NCI-H2107 (cell line): Measurements from ENCODE around the gene TAAR1.
"Not testable (repeated sequence)": the region's sequence is repeated elsewhere in the genome, so short reads cannot be mapped to it uniquely, and the experiment has no call there.

ENCODE experiments used
- DNase-seq: peaks from one replicate; lab custom pipeline; 2025; lab: John Stamatoyannopoulos, UW

The TAAR1 gene

DNA sequence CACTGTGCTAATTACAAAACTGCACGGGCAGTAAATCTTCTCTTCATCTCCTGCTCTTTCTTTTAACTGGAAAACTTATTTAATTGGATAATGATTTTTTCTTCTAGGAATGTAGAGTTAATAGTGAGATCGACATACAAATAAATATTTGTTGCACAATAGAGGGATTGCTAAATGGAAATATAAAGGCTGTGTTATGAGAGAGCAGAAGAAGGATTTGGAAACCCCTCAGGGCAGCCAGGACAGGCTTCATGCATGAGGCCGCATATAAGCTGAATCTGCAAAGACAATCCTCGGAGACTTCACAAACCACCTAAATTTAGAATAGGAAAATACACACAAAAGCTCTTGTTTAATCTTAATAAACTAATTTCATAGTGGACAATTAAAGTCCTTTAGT, 2.9 kb upstream of the TAAR1 start:
- DNase-seq: no peak

DNA sequence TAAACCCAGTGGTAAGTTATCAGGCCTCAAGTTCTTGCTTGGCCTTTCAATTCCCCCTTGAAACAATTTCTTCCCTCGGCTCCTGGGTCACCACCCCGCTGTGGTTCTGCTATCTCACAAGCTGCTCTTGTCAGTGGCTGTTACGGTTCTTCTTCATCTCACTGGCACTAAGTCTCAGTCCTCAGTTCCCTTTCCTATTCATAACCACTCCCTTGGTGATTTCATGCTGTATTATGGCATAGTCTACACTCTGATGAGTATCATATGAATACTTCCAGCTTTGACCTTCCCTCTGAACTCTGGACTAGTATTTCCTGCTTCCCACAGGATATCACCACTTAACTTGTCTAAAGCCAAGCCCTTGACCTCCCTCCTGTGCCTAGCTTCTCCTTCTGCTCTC, 7.9 kb downstream of the TAAR1 start:
- DNase-seq: no peak

DNA sequence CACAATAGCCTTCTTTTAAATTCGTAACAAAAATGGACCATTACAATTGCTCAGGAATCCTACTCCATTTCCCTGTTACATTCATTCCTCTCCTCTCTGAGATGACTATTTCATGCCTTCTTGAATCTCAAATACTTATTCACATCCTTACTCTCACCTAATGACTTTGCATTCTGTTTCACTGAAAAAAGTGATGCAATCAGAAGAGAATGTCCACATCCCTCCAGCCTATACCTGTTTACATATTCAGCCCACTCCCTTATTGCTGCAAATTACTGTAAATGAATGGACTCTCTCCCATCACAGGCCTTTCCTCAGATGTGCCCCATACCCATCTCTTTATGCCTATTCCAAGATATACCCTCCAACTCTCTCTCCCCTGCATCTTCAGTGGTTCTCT, 8.6 kb downstream of the TAAR1 start:
- DNase-seq: no peak

DNA sequence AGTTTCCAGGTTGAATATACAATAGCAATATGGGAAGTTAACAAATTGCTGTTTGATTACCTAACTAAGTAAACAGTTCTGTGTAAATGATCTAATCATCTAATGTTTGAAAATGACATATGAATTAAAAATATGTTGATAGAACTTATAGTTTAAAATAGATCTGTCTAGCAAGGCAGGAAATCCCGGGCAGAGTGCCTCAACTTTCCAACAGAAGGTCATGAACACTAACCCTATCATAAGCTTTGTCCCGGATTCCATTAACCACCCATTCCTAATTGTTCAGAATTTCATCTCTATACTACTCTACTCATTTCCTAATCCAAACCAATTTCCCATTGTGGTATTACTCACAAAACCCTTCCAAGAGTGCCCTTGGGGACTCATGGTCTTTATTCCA, 10.2 kb downstream of the TAAR1 start:
- no peak for DNase-seq

DNA sequence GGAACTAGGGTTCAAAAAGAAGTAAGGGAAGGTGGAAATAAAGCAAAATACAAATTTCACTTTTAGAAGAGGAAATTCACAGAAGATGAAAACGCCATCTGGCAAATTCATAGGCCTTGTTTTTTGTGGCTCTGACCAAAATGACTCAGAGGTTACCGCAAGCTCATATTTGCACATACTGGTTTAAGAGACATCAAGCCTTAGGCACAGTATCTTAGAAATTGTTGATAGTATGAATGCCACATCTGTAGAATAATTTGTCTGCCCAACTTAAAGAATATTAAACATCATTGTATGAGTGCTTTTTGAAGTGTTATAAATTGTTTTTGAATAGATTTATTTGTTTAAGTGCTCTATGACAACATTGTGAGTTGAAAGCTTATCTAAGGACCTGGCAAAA, 10.6 kb downstream of the TAAR1 start:
- DNase-seq: no peak

DNA sequence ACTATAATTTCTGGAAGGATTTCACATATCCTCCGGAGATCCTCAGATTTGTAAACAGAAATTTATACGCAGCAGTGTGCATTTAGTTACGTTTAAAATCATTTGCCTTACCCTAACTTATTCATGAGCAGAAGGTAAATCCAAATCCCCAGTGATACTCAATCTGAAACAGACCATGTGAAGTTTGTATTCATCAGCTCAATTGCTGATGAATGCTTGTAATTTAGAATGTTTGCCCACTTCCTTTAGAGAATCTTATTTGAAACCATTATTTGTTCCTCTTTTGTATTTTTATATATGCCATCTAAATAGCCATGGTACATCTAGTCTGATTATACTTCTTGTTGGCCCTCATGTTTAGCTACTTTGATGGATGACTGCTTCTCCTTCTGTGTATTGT, 15.4 kb downstream of the TAAR1 start:
- DNase-seq: no peak

DNA sequence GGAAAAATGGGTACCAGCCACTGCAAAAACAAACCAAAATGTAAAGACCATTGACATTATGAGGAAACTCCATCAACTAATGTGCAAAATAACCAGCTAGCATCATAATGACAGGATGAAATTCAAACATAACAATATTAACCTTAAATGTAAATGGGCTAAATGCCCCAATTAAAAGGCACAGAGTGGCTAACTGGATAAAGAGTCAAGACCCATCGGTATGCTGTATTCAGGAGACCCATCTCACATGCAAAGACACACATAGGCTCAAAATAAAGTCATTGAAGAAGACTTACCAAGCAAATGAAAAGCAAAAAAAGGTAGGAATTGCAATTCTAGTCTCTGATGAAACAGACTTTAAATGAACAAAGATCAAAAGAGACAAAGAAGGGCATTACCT, 21.8 kb downstream of the TAAR1 start:
- not testable (repeated sequence) for DNase-seq

DNA sequence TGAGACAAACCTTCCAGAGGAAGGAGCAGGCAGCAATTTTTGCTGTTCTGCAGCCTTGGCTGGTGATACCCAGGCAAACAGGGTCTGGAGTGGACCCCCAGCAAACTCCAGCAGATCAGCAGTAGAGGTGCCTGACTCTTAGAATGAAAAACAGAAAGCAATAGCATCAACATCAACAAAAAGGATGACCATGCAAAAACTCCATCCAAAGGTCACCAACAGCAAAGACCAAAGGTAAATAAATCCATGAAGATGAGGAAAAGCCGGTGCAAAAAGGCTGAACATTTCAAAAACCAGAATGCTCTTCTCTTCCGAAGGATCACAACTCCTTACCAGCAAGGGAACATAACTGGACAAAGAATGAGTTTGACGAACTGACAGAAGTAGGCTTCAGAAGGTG, 23.1 kb downstream of the TAAR1 start:
- DNase-seq: not testable (repeated sequence)

DNA sequence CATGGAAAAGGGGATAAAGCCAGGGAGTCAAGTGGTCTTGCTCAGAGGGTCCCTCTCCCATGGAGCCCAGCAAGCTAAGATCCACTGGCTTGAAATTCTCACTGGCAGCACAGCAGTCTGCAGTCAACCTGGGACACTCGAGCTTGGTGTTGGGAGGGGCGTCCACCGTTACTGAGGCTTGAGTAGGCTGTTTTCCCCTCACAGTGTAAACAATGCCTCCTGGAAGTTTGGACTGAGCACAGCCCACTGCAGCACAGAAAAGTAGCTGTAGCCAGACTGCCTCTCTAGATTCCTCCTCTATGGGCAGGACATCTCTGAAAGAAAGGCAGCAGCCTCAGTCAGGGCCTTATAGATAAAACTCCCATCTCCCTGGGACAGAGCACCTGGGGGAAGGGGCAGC, 23.7 kb downstream of the TAAR1 start:
- DNase-seq: not testable (repeated sequence)

DNA sequence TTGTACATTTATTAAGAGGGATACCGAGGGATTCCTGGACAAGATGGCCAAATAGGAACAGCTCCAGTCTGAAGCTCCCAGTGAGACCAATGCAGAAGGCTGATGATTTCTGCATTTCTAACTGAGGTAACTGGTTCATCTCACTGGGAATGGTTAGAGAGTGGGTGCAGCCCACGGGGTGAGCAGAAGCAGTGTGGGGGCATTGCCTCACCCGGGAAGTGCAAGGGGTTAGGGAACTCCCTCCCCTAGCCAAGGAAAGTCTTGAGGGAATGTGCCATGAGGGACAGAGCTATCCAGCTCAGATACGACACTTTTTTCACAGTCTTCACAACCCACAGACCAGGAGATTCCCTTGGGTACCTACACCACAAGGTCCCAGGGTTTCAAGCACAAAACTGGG, 24.2 kb downstream of the TAAR1 start:
- no peak for DNase-seq

DNA sequence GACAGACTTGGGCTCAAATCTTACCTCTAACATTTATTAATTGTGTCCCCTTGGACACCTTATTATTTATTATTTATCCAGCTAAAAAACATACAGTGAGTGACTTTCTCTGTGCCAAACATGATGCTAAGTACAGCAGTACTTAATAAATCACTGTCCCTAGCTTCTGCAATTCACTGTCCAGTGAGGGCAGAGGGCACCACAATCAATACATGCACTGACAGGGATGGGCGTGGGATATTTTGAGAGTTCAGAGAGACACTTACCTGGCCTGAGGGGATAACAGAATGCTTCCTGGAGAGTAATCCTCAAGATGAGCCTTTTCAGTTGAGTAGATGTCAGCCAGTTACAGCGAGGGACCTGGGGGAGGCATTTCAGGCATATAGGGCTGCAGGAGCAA, 25.6 kb downstream of the TAAR1 start:
- no peak for DNase-seq

DNA sequence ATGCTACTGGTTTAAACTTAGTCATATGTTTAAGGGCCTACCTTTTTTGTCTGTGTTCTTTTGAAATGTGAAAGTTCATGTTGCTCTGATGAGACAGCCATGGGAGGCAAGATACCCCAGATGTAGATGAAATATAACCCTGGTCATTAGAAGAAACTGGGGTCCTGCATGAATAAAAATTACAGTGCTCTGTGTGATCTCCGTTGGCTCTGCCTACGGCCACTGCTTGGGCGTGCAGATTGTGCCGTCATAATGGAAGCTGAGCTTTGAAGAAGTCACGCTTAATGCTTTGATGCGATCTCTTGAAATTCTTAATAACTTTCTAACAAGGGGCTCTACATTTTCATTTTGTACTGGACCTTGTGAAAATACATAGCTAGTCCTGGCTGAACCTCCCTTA, 34.8 kb downstream of the TAAR1 start, which contains the start of gene TAAR2:
Gene TAAR2, minus strand, starts transcription at position 101 of the 400 bp plus-strand sequence. Its CDS starts 0 bp downstream, at position 101.
- DNase-seq: no peak

DNA sequence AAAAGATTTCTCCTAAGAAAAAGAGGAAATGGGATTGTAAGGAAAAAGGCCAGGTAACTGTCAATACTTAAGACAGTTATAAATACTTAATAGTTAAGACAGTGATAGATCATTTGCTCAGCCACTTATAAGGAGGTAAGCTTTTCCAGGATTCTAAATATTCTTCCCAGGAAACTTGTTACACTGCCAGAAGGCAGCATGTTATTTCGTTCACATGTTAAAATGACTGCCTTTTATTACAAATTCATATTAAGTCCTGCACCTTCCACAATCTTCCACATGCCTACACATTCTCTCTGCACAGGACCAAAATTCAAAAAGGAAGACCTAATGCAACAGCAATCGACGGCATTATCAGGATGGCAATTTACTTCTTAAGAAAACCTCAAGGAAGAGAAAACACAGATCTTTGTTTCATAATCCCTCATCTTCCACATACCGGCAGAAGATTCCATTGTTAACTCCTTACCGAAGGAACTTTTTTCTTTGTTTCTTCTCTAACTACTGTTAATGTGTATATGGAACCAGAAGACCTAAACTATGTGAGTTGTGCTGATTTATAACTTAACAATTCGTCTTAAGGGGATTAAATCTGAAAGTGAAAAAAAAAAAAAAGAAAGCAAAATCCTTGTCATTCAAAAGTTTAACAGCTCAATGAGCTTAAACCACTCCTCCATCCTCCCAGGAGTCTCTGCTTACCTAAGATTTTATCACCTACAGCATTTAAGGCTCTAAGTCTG, 35.7 kb downstream of the TAAR1 start:
- no peak for DNase-seq

DNA sequence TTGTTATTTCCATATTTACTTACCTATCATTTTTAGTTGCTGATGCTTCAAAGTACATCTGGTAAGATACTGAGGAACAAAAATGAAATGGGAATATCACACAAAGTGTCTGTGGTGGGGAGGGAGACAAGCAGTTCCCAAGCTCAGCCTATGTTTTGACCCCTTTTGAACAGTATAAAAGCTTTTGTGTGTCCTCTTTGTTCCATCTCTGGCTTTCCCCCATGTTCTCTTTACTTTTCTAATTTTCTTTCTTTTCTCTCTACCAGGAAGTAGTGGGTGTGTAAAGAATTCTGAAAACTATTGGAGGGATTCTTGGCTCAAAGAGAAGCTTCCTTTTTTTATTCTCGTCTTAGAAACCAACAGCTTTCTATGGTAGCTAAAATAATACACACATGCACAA, 42.3 kb downstream of the TAAR1 start:
- DNase-seq: no peak

DNA sequence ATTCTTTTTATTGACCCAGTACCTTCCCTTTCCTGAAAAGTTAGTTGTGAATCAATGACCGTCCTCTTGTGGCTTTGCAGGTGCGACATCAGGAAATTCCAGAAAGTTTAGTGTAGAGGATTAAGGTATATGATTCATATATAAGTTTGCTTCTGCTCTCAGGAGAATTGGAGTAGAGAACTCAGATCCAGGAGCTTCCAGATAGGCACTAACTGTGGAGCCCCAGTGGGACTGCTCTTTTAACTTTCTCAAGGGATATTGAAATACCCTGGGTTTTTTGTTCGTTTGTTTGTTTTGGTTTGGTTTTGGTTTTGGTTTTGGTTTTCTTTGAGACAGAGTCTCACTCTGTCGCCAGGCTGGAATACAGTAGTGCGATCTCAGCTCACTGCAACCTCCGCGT, 44.4 kb downstream of the TAAR1 start:
- no peak for DNase-seq

DNA sequence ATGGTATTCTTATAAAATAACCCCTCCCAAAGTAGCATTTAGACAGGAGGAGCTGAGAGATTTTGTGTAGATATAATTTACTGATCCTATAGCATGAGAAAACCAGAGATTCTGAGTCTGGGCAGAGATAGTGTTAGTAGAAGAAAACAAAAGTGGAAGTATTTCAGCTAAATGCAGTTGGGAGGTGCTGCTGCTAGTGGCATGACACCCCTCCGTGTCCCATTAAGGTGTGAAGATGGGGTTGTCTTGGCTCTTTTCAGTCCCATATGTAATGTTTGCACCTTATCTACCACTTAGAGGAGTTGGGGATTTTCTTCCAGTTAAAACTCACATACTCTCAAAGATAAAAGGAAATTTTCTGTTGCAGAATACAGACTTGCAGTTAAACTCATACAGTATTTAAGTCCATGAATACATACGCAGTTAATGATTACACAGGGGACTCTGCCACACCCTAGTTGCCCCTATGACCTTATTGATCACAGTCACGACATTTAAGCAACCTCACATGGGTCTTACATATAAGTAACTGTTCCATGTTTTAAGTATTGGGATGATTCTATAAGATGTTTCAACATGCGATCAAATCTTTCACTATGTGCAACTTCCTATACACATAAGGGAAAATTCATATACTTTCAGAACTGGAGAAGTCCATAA, 46.4 kb downstream of the TAAR1 start:
- DNase-seq: no peak

DNA sequence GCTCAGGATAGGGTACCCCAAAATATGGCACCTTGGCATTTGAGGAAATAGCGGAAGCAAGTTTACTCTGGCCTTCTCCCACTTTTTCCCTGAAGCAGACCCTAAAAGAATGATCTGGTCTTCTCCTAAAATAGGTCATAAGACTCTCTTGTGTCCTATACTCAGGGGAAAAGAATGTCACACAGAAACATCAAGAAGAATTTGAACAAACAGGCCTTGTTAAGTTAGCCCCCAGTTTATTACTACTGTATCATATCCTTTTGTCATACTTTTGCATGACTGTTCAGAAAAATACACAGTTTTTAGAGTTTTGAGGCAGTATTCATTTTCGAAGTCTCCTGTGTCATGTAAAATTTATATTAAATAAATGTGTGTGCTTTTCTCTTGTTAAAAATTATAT, 47.4 kb downstream of the TAAR1 start:
- DNase-seq: no peak

DNA sequence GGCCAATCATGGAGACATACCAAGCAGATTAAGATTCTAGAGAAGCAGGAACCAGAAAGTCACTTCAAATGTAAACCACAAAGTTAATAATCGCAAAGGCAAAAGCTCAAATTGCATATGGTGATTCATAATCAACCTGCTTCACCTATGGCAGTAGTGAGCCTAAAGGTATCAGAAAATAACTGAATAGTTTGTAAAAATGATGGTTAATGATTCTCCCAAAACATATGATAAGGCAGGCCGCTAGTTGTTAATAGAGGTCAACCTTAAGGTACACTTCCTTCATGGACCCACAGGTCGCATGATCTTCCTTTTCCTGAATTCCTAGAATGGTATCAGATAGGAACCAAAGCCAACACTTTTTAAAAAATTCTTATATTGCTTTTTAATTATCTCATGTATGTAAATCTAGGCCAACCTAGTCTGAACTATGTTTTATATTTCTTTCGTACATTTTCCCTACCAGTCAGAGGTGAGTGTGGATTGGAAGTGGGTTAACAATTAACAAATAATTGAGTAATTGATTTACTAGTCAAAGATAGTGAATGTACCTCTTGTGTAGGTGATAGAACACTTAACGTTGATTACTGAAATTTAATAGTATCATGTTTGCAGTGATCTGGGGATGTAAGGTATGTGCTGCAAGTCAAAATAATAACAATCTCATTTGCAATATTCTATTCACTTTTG, 51.3 kb downstream of the TAAR1 start:
- no peak for DNase-seq

DNA sequence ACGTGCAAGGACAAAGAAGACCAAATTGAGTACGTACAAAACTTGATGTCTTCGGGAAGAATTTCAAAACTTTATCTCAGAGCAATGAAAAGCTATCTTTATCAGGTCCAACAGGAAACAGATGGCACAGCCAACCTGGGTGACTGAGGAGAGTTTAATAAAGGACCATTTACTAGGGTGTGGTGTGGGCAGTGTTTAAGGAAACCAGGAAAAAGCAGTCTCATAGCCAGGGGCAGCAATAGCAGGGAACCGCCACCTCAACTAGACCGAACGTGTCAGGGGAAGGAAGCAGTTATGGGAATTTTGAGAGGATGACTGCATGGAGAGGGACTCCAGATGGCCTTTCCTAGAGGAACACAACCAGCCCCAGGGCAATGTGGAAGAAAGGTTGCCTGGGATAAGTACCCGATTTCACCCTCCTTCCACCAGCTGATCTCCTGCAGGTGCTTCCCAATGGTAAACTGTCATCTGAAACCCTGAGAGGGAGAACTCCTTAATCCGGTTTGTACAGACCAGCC, 54.3 kb downstream of the TAAR1 start:
- no peak for DNase-seq

DNA sequence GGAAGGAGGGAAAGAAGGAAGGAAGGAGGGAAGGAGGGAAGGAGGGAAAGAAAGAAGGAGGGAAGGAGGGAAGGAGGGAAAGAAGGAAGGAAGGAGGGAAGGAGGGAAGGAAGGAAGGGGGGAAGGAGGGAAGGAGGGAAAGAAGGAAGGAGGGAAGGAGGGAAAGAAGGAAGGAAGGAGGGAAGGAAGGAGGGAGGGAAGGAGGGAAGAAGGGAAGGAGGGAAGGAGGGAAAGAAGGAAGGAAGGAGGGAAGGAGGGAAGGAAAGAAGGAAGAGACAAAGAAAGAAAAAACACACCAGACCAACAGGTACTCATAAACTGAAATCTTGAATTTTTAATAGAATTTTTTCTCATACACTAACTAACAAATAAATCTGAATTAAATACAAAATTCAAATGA, 58.1 kb downstream of the TAAR1 start:
- DNase-seq: not testable (repeated sequence)

DNA sequence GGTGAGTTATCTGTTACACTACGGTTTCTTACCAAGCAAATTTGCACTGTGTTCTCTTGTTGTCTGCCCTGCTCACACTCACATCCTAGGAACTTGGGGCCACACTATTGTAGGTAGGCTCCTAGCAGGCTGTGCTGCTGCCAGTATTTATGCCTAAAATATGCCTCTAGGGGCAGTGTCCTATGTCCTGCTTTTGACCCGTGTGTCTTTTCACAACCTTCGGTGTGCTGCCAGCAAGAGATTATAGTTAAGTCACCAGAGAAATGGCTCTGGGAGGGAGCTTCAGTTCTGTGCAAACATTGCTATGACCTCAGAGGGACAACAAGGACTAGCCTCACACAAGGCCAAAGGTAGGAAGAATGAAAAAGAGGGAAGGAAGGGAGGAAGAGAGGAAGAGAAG, 60.5 kb downstream of the TAAR1 start:
- DNase-seq: no peak

DNA sequence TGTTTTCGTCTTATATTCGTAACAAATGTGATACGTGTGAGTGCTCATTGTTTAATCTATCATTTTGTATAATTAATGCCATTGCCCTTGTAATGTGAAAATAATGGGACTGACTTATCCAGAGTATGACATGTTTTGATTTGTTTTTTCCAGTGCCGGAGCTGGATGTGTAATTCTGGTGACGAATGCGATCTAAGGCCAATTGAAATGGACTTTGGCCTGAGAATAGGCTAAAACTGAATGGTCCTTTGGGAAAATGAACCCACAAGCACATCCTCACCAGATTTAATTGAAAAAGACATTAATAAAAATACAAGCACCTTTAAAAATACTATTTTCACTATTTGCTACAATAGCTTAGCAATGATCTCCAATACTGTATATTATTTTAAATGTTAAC, 62.8 kb downstream of the TAAR1 start:
- DNase-seq: no peak
